ENCODE measurements around the gene PKHD1.

GRCh38 chr6:52123251-52123650 lies 35.8 kb upstream of the PKHD1 start:
- TF ChIP-seq GATA2 (IDR thresholded peaks at IDR 0.05; ENCODE audit: low read depth, low read length) (no peak), GATA3 (IDR thresholded peaks at IDR 0.05; ENCODE audit: low read depth, low read length) (no peak)

Data from SH-SY5Y (cell line).